HPDE6-E6E7 (cell line): Measurements from ENCODE around the gene CETP.
A peak's percentile ranks its signal among the peaks of the same experiment; 100 is the strongest.
"Not testable (repeated sequence)": the region's sequence is repeated elsewhere in the genome, so short reads cannot be mapped to it uniquely, and the experiment has no call there.

Experiments used
- DNase-seq: peaks from one replicate; pipeline ENCODE4 v3.0.0; 2011; ENCODE audit warnings: missing footprints; ENCODE audit errors: extremely low spot score

CETP gene

GRCh38 chr16:56997931-56998330, 36.2 kb downstream of the CETP start:
- no peak for DNase-seq

- no peak for DNase-seq
Measured at GRCh38 chr16:56998352-56998751, 36.6 kb downstream of the CETP start.

- no peak for DNase-seq
Measured at GRCh38 chr16:56998861-56999260, 37.1 kb downstream of the CETP start.

- no peak for DNase-seq
Measured at GRCh38 chr16:56999409-57000270, 37.9 kb downstream of the CETP start.

- DNase-seq = peak; percentile 92
Measured at GRCh38 chr16:57000271-57001025, 38.7 kb downstream of the CETP start.

DNA sequence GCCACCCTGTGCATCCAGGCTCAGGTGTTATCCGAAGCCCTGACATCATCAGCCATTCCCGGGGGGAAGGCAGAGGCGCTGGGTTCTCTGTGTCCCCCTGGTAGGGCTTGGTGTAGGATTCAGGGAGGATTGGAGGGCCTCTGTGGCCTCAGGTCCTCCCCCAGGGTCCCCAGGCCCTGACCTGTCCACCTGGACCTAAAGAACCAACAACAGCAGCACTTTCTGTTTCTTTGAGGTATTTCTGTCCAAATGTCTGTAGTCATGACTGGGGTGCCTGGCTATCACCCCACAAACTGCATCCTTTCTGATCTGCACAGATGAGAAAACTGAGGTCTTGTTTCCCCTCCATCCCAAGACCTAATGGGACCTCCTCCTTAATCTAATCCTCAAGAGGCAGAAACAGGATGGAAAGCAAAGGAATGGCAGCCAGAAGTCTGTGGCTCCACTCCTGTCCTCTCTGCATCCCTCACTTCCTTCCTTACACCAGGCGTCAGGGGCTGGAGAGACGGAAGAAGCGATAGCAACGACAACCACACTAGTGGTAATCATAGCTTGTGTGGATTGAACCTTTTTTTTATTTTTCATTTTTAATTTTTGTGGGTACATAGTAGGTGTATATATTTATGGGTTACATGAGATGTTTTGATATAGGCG, 39.4 kb downstream of the CETP start:
- no peak for DNase-seq

DNA sequence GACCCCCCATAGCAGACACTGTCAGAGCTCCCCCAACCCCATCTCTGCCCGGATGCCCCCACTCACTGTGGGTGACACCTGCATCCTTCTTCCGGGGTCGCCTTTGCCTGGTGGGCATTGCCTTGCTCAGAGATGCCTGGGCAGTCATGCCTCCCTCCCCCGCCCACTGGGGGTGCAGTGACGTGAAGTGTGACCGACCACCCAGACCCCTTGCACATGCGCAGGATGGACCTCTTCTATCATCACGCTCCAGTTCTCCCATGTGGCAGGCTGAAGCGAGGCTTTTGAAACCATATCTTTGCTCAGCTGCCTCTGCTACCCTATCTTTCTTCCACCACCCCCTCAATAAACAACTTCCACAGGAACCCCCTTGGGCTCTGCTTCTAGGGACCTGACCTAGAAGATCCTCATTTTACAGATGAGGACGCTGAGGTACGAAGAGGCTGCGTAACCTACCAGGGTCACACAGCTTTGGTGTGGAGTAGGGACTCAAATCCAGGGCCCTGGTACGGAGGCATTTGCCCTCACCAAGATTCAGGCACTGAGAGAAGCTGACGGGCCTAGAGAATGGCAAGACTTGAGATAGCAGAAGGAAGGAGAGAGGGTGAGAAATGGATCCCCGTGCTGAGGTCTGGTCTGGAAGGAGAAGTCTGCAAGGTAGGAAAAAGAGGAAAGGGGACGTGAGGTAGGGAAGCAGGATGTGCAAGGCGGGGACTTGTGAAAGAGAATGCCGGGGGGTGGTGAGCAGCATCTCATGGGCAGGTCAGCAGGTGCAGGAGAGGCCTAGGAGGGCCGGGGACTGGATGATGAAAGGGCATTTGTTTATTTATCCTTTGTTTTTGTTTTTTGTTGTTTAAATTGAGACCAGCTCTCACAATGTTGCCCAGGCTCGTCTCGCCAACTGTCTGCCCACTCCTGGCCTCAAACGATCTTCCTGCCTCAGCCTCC, 42.0 kb downstream of the CETP start:
- no peak for DNase-seq

DNA sequence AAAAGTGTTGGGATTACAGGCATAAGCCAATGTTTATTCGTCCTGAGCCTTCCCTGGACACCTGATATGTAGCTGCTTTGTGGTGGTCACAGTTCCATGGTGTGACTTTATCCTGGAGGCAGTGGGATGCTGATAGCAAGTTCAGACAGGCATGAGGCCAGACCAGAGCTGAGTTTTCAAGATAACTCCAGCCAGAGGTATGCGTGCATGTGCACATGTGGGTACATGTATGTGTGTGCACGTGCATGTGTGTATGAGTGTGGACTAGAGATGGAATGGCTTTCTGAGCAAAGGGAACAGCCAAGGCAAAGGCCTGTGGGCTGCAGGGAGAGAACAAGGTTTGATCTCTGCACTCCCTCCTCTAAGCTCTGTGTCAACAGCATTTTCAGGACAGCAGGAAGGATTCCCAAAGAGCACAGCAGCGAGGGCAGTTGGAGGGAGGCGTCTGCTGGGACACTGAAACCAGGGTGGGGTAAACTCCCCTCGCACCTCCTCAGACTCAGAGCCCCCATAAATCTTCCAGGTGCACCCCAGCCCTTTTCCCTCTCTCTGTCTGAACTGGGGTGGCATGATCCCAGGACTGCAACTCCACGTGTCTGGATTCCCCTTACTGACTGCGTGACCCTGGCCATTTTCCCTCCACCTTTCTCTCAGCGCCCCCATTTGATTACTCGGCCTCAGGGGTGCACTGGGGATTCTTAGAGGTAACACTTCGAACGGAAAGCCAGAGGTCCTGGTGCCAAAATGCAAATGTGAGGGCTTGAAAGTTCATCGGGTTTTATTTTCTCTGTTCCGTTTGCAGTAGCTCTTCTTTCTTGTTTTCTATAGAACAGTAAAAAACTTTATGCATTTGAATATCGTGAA, 42.9 kb downstream of the CETP start:
- DNase-seq = no peak

DNA sequence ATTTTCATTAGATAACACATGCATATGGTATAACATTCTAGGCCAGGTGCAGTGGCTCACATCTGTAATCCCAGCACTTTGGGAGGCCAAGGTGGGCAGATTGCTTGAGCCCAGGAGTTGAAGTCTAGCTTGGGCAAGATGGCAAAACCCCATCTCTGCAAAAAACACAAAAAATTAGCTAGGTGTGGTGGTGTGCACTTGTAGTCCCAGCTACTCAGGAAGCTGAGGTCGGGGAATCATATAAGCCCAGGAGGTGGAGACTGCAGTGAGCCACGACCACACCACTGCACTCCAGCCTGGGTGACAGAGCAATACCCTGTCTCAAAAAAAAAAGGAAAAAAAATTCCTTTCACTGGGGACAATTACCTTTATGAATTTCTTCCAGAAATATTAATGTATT, 43.8 kb downstream of the CETP start:
- not testable (repeated sequence) for DNase-seq

DNA sequence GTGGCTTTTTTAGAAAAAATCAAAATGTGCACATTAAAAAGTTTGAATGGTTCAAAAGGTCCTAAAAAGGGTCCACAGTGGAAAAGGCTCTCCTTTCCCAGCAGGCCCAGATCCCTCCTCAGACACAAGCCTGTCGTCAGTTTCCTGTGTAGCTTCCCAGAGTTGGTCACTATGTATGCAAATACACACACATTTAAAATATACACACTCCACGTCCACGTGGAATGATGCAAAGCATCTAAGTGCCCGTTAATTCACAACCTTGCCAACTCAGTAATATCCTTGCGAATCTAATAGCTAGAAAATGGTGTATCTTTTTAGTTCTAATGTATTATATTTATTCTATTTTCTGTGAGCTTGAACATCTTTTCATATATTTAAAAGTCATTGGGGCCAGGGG, 45.3 kb downstream of the CETP start:
- DNase-seq = no peak

DNA sequence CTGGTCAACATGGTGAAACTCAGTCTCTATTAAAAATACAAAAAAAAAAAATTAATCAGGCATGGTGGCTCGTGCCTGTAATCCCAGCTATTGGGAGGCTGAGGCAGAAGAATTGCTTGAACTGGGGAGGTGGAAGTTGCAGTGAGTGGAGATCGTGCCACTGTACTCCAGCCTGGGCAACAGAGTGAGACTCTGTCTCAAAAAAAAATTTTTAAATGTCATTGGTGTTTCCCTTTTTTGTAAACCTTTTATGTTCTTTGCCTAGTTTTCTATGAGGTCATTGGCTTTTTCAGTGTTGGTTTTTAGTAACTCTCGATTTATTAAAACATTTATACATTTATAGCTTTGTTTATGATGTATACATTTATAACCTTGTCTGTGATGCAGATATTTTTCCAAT, 45.8 kb downstream of the CETP start:
- DNase-seq = no peak

DNA sequence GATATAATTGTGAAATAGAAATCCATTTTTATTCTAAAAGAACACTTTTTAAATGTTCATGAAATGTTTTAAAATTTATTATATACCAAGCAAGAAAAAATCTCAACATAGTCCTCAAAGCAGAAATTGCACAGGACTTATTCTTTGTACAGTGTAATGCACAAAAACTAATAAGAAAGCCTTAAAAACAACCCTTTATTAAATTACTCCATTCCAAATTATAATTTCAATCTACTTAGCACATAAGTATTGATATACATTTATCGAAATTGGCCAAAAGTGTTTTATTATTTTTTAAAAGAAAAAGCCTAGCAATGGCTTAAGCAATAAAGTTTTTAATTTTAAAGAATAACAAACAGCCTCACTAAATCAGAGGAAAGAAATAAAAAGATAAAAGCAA, 46.7 kb downstream of the CETP start:
- no peak for DNase-seq

GRCh38 chr16:57009643-57010170, 48.0 kb downstream of the CETP start:
- no peak for DNase-seq

- no peak for DNase-seq
Measured at GRCh38 chr16:57012353-57012752, 50.6 kb downstream of the CETP start.

DNA sequence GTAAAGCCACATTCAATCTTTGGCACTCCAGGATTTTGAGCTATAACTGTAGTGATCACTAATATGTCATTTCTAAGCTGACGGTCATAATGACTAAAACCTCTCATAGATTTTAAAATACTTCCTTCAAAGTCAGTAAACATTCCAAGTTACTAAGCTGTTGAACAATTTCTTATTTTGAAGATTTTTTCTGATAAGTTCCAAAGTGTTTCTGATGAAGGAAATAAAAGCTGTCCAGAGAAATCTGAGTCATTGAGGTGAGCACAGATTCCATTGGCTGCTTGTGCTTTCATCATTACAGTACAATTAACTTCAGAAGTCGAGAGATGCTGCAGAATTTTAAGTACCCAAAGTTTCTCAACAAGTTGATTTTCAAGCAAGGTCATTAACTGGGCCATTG, 51.5 kb downstream of the CETP start:
- DNase-seq = no peak

- no peak for DNase-seq
Measured at GRCh38 chr16:57013902-57014301, 52.2 kb downstream of the CETP start.

DNA sequence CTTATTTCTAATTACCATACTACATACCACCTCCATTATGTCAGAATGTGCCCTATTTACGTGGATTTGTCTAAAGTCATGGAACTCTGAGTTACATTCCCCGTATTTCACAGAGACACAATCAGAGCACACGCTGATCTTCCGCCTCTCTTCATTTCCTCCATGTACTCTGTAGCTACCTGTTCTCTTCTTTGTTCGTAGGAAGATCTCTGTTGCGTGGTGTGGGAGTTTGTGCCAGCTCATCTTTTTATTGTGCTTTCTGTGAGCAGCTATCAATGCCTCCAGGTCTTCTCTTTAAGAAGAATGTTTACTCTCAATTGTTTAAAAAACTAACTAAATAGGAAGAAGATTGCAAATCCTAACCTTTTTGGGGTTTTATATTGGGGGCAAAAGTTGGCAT, 54.6 kb downstream of the CETP start:
- DNase-seq = no peak

DNA sequence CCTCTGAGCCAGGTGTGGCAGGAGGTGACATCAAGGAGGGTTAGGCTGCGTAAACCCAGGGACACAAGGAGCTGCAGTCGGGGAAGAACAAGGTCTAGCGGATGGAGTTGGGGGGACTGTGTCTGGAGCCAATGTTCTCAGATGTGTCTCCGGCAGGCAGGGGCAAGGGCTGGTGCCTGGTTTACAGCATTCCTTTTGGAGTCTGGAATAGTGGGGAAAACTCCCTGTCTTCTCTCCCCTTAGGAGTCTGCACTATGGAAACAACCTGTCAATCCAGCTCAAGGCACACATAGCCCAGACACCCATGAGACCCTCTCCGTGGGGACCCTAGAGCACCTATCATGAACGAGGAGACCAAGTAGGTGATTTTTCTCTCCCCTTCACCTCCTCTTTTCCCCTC, 55.1 kb downstream of the CETP start:
- no peak for DNase-seq

- DNase-seq = no peak
Measured at GRCh38 chr16:57017251-57017650, 55.5 kb downstream of the CETP start.

GRCh38 chr16:57019746-57020145, 58.0 kb downstream of the CETP start:
- DNase-seq = no peak
